Stimulated activated CD8-positive, alpha-beta memory T cell treated with anti-CD3 and anti-CD28 coated beads, Interleukin-7, amount 100 ng/mL, for 24 hours (primary cell): ENCODE data around the gene CNIH2.
A peak's percentile ranks its signal among the peaks of the same experiment; 100 is the strongest.
"Not testable (repeated sequence)": the region's sequence is repeated elsewhere in the genome, so short reads cannot be mapped to it uniquely, and the experiment has no call there.

Experiments
- DNase-seq: peaks from one replicate; pipeline ENCODE4 v3.0.0-alpha.2; 2020; ENCODE audit warnings: low read depth

The CNIH2 gene

DNA sequence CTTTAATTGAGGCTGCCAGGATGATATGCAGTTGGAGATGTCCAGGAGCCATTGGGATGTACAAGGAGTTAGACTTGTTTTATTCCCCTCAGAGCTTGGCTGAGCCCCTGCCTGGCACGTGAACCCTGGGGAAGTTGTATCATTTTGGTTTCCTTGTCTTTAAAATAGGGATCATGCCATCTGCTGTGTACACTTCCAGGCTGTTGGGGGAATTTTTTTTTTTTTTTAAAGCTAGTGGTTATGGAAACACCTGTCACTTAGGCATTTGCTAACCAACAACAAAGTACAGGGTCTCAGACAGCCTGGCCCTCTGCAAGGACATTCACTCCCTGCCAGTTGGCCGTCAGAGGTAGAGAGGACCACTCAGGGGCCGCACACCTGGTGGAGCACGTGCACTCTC lies 18.0 kb upstream of the CNIH2 start:
- no peak for DNase-seq

DNA sequence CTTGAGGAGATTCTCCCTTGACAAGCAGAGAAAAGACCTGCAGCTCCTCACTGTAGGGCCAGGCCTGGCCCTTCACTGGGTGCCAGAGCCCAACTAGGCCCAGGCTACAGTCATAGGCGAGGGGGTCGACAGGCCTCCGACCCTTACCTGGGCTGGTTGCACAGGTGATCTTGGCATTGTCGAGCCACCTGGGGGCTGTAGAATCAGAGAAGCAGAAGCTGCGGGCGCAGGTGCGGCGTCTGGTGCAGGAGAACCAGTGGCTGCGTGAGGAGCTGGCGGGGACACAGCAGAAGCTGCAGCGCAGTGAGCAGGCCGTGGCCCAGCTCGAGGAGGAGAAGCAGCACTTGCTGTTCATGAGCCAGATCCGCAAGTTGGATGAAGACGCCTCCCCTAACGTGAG lies 16.4 kb upstream of the CNIH2 start:
- DNase-seq: no peak

DNA sequence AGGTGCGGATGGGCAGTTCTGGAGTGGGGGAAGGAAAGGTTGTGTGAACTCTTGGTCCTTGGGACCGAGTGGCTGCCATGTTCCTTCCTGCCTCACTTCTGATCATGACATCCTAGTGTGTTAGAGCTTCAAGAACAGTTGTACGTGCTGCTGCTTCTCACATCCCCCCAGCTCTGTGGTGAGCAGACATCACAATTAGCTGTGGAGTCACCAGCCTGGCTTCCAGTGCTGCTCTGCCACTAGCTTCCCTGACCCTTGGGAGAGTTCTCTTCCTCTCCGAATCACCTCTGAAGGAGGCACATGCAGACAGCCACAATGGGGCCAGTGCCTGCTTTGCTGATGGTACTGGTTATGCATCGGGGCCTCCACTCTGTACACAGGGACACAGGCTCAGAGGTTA lies 15.8 kb upstream of the CNIH2 start:
- DNase-seq: no peak

DNA sequence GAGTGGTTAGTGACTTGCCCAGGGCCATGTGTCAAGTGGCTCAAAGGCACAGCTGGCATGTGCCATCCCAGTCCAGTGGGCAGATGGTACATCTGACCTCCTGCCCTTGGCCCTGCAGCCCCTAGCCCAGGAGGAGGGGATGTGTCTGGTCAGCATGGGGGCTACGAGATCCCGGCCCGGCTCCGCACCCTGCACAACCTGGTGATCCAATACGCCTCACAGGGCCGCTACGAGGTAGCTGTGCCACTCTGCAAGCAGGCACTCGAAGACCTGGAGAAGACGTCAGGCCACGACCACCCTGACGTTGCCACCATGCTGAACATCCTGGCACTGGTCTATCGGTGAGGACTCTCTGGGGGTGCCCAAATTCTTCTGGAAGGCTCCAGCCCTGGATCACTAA lies 15.3 kb upstream of the CNIH2 start:
- DNase-seq: no peak

DNA sequence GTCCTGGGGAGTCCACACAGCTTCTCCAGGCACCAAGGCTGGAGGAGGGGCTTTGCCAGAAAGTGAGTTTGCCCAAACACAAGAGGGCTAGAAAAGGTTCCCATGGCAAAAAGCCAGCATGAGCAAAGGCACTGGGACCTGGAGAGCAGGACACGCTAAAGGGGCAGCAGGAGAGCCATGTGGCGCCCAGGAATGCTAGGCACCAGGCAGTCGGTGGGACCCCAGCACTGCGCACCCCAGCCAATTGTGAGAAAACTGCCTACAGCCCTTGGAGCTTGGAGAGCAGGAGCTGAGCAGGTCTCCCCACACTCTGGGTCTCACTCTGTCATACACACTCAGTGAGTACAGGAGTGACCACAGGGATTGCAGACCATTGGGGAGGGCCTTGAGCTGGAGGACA lies 14.7 kb upstream of the CNIH2 start:
- no peak for DNase-seq

DNA sequence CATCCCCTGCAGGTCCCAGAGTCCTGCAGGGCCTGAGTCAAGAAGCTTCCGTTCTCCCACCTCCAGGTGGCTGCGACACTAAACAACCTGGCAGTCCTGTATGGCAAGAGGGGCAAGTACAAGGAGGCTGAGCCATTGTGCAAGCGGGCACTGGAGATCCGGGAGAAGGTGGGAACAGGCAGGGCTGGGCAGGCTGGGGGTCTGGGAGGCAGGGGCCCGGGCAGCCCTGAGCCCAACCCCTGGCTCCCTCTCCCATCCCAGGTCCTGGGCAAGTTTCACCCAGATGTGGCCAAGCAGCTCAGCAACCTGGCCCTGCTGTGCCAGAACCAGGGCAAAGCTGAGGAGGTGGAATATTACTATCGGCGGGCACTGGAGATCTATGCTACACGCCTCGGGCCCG lies 14.2 kb upstream of the CNIH2 start:
- DNase-seq: no peak

DNA sequence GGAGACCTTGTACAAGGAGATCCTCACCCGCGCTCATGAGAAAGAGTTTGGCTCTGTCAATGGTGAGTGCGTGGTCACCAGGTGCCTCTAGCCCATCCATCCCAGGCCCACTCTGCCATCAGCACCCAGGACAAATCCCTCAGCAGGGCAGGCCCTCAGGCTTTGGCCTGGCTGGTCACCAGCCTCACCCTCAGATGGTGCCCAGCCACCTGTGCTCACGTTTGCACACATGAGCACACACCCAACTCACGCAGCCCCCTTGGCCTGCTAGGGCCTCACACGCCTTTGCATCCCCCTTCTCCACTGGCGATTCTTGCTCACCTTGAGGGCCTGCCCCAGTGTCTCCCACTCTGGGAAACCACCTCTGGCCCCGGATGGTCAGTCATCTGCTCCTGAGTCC lies 13.6 kb upstream of the CNIH2 start:
- no peak for DNase-seq

DNA sequence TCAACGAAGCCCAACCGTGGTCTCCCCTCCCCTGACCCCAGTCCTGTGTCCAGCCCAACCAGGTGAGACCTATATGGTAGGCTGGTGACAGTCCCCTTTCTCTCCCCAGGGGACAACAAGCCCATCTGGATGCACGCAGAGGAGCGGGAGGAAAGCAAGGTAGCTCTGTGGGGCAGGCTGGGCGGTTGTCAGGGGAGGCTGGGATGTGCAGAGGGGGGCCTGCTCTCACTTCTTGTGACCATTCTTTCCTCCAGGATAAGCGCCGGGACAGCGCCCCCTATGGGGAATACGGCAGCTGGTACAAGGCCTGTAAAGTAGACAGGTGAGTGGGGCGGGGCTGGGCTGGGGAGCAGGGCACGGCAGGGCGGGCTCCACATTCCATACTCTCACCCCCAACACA lies 13.1 kb upstream of the CNIH2 start:
- no peak for DNase-seq

DNA sequence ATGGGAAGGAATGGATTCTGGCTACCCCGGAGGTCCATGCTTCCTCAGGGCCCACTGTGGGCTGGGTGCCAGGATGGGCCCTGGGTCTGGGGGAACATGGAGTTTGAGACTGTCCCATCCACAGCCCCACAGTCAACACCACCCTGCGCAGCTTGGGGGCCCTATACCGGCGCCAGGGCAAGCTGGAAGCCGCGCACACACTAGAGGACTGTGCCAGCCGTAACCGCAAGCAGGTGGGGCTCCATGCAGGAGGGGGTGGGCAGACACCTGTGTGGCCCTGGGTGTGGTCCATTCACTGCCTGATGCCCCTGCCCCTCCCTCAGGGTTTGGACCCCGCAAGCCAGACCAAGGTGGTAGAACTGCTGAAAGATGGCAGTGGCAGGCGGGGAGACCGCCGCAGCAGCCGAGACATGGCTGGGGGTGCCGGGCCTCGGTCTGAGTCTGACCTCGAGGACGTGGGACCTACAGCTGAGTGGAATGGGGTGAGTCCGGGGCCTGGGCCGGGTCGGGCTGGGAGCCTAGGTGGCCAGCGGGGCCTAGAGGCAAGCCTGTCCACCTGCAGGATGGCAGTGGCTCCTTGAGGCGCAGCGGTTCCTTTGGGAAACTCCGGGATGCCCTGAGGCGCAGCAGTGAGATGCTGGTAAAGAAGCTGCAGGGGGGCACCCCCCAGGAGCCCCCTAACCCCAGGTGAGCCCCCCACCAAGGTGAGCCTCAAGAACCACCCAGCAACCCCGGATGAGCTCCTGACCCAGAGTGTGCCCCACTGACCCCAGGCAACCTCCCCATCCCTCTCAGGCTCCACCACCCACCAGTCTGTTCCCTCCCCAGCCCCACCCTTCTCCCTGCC lies 12.2 kb upstream of the CNIH2 start:
- DNase-seq: no peak

DNA sequence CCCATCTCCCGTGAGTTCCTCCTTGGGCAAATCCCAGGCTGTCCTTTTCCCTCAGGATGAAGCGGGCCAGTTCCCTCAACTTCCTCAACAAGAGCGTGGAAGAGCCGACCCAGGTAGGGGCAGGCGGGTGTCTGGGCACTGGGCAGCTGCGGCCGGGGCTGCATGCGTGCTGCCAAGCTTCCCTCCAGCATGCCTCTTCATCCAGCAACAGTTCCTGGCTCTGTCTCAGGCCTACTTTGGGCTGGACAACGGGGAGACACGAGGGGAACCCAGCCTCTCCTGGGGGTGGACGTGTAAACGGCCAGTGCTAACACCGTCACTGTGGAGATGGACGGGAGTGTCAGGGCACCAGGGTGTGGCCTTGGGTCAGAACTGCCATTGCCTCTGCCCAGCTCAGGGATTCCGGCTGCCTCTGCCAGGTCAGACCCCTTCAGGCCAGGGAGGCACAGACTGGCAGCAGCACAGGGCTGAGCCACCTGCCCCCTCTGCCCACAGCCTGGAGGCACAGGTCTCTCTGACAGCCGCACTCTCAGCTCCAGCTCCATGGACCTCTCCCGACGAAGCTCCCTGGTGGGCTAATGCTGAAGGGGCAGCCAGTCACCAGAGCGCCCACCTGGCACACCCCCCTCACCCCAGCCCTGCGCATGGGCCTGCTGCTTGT lies 11.5 kb upstream of the CNIH2 start:
- DNase-seq: no peak

DNA sequence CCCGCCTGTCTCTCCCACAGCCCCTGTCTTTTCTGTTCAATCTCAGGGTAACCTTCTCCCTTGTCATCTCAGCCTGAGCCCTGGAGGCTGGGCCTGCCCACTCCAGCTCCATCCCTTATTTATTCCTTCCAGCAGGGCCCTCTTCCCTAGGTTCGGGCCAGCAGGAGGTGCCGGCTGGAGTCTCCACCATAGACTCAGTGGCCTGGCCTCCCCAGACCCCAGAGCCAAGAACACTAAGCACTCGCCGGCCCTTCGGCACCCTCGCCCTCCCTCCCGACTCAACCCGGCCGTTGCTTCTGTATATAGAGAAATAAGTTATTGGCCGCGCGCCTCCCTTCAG lies 11.0 kb upstream of the CNIH2 start:
- no peak for DNase-seq

DNA sequence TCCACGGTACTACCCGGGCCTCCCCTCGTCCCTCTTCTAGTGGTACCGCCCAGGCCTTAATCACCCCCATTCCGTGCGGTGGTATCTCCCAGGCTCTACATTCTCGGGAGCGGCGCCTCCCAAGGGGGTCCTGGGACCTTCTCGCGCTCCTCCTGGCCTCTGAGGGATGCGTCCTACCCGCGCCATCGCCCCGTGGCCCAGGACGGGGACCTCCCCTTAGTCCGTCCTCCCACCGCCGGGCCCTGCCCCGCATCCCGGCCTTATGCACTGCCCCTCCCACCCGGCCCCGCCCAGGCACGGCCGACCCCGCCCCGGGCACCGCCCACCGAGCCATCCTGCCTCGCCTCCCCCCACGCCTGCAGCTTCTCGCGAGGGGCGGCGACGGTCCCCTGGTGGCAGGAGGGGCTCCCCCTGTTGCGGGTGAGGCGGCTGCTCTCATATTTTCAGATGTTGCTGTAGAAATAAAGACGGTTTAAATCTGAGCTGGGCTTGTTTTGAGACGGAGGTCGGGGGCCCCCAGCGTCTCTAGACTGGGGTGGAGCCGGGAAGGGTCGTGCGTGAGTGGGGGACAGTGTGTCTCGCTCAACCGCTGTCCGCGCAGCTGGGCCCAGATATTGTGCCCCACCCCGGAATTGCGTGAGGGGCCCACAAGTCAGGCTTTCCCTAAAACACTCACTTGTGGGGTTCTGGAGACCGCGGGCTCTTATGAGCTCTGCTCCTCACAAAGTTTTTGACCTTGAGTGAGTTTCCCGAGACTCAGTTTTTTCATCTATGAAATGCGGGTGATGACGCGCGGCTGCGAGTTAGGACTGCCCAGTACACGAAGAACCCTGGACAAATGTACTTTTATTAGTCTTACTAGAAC lies 10.4 kb upstream of the CNIH2 start:
- peak; percentile 72 for DNase-seq

DNA sequence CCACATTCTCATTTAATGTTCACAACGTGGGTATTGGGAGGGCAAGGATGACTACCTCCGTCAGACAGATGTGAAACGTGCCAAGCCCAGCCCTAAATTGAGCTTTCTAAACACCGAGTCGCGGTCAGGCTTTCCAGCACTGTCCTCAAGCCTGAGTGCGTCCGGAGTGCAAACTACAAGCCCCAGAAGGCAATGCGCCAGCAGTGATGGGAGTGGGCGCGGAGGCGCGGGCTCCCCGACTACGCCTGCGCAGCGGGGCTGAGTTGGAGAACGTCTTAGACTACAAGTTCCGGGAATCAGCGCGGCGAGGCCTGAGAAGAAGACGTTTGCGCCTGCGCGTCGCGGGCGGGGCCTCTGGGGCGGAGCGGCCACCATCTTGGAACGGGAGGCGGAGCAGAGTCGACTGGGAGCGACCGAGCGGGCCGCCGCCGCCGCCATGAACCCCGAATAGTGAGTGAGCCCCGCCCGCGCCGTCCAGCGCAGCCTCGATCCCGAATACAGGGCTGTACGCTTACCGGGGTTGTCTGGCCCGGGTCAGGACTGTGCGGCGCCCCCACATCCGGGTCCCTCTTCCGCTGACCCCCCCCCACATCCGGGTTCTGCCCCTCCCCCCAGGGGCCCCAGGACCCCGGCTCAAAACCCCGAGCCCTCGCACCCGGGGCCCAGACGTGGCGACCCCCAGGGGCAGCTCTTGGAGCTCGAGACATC lies 9.6 kb upstream of the CNIH2 start, which contains the start of gene RAB1B:
RAB1B (plus strand) TSS at position 396 of the 708 bp plus-strand sequence; CDS start at position 437, 41 bp downstream.
- DNase-seq: peak; percentile 98

DNA sequence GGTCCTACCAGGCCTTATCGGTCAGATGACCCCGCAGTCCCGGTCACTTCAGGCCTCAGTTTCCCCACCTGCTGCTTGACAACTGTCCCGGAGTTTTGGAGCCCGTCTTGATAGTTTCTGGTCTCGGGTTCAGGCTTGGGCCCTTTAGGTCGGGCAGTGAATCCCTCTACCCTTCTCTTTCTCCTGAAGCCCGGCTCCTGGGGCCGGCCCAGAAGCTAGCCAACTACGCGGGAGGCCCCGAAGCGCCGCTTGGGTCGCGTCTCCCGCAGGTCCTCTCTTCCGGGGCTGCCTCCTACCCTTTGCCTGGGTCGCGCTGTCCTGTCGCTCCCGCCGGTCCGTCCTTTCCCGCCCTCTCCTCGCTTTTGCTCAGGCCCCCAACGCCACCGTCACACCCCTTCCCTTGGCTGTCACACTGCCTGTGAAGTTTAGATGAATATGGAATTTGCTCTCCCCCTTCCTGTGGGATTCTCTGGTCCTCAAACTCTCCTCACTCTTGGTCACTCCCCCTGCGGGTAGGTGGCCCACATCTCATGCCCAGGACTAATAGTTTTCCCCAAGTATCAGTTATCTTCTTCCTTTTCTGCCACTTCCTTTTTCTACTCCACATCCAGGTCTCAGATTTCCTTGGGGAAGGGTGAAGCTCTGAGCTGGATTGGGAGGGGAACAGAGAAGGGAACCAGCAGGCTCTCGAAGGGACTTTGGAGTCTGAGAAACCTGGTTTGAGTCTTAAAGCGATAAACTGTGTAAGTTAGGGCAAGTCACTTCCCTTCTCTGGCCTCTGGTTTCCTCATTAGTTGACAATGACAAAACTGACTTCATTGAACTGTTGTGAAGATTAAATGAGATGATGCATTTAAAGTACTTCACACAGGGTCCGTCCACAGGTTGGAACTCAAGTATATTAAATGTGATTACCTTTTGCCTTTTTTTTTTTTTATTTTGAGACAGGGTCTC lies 8.7 kb upstream of the CNIH2 start:
- no peak for DNase-seq

DNA sequence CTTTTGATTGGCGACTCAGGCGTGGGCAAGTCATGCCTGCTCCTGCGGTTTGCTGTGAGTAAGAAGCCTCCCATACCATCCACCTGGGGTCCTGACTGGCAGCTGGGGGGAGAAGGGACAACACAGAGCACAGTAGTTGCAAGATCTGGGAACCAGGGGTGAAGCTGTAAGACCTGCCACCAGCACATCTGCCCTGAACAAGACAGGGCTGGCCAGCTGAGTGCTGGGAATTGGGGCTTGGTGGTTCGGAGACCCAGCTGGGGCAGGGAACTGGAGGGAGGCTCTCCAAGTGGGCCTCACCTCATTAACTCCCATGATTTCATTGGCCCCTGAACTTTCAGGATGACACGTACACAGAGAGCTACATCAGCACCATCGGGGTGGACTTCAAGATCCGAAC lies 6.2 kb upstream of the CNIH2 start:
- DNase-seq: no peak

DNA sequence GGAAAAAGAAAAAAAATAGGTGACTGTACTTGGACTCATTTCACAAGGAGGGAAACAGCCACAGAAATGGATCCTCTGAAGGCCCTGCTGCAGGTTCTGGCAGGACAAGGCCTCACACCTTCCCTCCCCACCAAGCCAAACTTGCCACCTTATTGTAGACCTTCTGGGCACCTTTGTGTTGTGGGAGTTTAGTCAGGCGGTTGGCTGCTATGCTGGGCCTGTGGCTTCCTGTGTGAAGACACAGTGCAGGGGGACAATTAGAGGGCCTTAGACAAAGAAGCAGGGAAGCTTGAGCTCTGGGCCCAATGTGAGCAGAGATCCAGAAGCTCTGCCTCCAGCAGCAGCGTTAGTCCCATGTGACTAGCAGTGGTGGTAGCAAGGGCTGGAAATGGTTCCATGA lies 5.4 kb upstream of the CNIH2 start:
- DNase-seq: no peak

DNA sequence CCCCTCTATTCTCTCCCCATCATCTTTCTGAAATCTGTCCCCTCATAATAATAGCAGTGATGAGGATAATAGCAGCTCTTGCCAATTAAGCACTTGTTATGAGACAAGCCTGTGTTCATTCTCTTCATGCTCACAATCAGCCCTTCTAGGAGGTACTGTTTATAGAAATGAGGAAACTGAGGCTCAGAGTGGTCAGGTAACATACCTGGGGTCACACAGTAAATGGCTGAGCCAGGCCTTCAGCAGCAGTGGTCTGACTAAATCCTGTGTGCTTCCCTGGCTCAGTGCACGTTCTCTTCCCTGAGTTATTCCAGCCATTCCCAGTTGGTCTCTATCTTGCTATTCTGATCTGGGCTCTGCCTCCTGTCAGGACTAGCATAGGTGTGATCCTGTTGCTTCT lies 3.8 kb upstream of the CNIH2 start:
- DNase-seq: no peak

DNA sequence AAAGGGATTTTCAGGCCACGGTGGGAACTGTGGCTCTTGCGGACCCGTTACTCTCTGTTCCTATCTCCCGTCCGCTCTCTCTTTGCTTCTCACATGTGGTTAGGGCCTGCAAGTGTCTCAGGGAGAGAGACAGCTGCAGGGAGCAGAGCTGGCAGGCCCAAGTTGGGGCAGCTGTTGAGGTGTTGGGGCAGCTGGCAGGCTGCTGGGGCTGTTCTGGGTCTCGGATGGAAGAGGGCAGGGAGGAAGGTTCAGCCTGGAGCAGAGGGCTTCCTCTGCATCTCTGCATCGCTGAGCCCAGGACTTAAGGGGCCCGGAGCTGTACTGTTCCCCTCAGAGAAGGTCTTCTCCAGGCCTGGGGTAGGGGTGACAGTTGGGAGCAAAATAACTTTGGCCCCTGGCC lies 2.6 kb upstream of the CNIH2 start:
- DNase-seq: no peak

DNA sequence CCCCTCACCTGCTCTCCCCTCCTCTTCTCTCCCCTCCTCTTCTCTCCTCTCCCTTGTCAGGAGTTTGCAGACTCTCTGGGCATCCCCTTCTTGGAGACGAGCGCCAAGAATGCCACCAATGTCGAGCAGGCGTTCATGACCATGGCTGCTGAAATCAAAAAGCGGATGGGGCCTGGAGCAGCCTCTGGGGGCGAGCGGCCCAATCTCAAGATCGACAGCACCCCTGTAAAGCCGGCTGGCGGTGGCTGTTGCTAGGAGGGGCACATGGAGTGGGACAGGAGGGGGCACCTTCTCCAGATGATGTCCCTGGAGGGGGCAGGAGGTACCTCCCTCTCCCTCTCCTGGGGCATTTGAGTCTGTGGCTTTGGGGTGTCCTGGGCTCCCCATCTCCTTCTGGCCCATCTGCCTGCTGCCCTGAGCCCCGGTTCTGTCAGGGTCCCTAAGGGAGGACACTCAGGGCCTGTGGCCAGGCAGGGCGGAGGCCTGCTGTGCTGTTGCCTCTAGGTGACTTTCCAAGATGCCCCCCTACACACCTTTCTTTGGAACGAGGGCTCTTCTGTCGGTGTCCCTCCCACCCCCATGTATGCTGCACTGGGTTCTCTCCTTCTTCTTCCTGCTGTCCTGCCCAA lies 1.9 kb upstream of the CNIH2 start:
- no peak for DNase-seq

DNA sequence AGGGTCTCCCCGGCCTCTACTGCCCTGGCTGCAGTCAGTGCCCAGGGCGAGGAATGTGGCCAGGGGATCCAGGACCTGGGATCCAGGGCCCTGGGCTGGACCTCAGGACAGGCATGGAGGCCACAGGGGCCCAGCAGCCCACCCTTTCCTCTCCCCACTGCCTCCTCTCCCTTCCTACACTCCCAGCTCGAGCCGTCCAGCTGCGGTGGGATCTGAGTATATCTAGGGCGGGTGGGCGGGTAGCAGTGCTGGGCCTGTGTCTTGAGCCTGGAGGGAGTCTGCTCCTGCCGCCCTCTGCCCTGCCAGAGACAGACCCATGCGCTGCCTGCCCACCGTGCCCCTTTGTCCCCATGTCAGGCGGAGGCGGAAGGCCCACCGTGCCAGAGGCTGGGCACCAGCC lies 1.4 kb upstream of the CNIH2 start:
- DNase-seq: not testable (repeated sequence)

DNA sequence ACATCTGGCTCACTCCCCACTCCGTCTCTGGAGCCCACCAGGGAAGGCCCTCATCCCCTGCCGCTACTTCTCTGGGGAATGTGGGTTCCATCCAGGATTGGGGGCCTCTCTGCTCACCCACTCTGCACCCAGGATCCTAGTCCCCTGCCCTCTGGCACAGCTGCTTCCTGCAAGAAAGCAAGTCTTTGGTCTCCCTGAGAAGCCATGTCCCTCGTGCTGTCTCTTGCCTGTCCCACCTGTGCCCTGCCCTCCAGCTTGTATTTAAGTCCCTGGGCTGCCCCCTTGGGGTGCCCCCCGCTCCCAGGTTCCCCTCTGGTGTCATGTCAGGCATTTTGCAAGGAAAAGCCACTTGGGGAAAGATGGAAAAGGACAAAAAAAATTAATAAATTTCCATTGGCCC lies 911 bp upstream of the CNIH2 start:
- DNase-seq: not testable (repeated sequence)
